GM13977 (cell line): ENCODE data around the gene DAPL1.
A peak's percentile ranks its signal among the peaks of the same experiment; 100 is the strongest.

Experiments
- DNase-seq: peaks from one replicate; pipeline ENCODE4 v3.0.0; 2012; ENCODE audit warnings: low spot score
- CTCF ChIP-seq: IDR thresholded peaks from 2 replicates; pipeline ENCODE4 v1.5.1; 2012; ENCODE audit warnings: mild to moderate bottlenecking, control low read depth; ENCODE audit not compliant: insufficient read depth; ENCODE audit errors: extremely low read depth, missing control alignments
- in situ Hi-C: fragments of 300-500 bp; cut with MboI; formaldehyde crosslinking; loops from one replicate; pipeline ENCODE4 v1.12.0; 2022; ENCODE audit warnings: low sequenced_read_pairs, low pct_unique_long_range_greater_than_20kb, mixed read lengths, inconsistent platforms; ENCODE audit not compliant: unreplicated experiment

The DAPL1 gene

GRCh38 chr2:158753641-158754611 is 41.2 kb upstream of the DAPL1 start:
- in situ Hi-C loops, result no loop called here
- peak; percentile 64 for DNase-seq
- peak; percentile 82 for TF ChIP-seq CTCF

GRCh38 chr2:158755310-158756087 is 39.6 kb upstream of the DAPL1 start:
- no peak for DNase-seq
- peak; percentile 25 for TF ChIP-seq CTCF
- in situ Hi-C loops, result no loop called here

GRCh38 chr2:158756331-158756730 is 38.8 kb upstream of the DAPL1 start:
- DNase-seq, result no peak
- in situ Hi-C loops, result no loop called here

GRCh38 chr2:158756976-158757375 is 38.1 kb upstream of the DAPL1 start:
- no peak for TF ChIP-seq CTCF
- in situ Hi-C loops, result no loop called here
- DNase-seq, result no peak

More at GRCh38 chr2:158756331-158756730, 38.8 kb upstream of the DAPL1 start:
- no peak for TF ChIP-seq CTCF

GRCh38 chr2:158760887-158761286 is 34.2 kb upstream of the DAPL1 start:
- DNase-seq, result no peak
- in situ Hi-C loops, result no loop called here
- TF ChIP-seq CTCF, result no peak

- TF ChIP-seq CTCF, result no peak
- in situ Hi-C loops, result no loop called here
- DNase-seq, result no peak
Observed at GRCh38 chr2:158761621-158762020, 33.5 kb upstream of the DAPL1 start.
